ENCODE data around the gene PRSS8.

DNA sequence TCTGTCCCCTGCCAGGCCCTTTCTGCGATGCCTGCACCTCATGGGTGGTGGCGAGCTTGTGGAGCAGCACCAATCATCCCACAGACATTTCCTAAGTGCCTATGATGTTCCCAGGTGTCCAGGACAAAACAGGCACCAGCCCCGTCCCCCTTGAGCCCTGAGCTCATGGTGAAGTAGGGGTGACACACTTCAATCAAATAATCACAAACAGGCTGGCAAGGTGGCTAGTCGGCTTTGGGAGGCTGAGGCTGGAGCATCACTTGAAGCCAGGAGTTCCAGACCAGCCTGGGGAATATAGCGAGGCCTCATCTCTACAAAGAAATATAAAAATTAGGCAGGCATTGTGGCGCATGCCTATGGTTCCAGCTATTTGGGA, 748 bp upstream of the PRSS8 start:
- no peak for TF ChIP-seq EZH2 (IDR thresholded peaks at IDR 0.05; ENCODE audit: low read depth)
- TF ChIP-seq, protein P1, sequence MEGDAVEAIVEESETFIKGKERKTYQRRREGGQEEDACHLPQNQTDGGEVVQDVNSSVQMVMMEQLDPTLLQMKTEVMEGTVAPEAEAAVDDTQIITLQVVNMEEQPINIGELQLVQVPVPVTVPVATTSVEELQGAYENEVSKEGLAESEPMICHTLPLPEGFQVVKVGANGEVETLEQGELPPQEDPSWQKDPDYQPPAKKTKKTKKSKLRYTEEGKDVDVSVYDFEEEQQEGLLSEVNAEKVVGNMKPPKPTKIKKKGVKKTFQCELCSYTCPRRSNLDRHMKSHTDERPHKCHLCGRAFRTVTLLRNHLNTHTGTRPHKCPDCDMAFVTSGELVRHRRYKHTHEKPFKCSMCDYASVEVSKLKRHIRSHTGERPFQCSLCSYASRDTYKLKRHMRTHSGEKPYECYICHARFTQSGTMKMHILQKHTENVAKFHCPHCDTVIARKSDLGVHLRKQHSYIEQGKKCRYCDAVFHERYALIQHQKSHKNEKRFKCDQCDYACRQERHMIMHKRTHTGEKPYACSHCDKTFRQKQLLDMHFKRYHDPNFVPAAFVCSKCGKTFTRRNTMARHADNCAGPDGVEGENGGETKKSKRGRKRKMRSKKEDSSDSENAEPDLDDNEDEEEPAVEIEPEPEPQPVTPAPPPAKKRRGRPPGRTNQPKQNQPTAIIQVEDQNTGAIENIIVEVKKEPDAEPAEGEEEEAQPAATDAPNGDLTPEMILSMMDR (conservative IDR thresholded peaks at IDR 0.05), result no peak
